ENCODE measurements around the gene CDK8.

DNA sequence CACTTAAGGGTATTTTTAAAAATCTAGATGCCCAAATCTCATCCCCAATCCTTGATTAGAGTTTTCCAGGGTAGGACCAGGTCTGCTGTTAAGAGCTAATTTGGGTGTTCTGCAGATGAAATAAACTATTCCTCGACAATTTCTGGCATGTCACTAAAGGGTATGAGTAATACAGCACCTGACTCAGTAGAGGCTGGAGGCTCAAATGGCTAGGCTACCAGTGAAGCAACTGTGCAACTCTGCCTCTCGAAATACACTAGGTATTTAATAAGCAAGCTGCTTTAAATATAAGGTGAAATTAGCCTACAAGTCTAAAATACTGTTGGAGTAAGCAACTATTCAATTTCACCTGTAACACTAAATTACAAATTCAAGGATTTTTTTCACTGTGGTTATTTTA, 33.4 kb upstream of the CDK8 start:
- TF ChIP-seq, protein P1, sequence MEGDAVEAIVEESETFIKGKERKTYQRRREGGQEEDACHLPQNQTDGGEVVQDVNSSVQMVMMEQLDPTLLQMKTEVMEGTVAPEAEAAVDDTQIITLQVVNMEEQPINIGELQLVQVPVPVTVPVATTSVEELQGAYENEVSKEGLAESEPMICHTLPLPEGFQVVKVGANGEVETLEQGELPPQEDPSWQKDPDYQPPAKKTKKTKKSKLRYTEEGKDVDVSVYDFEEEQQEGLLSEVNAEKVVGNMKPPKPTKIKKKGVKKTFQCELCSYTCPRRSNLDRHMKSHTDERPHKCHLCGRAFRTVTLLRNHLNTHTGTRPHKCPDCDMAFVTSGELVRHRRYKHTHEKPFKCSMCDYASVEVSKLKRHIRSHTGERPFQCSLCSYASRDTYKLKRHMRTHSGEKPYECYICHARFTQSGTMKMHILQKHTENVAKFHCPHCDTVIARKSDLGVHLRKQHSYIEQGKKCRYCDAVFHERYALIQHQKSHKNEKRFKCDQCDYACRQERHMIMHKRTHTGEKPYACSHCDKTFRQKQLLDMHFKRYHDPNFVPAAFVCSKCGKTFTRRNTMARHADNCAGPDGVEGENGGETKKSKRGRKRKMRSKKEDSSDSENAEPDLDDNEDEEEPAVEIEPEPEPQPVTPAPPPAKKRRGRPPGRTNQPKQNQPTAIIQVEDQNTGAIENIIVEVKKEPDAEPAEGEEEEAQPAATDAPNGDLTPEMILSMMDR (IDR thresholded peaks at IDR 0.05; ENCODE audit: insufficient read depth, low read length, poor library complexity, severe bottlenecking), result no peak
- TF ChIP-seq EZH2phosphoT487 (conservative IDR thresholded peaks at IDR 0.05; ENCODE audit: low read length), result no peak
